Peyer's patch (tissue), 4 donors: ENCODE data around the gene PGAM2.

Experiments used
- POLR2A ChIP-seq, 2 donors: fragments of 450-650 bp; IDR thresholded peaks; one replicate each; pipeline ENCODE4 v1.5.1; 2017; ENCODE audit warnings: antibody characterized with exemption in 2 of 2, mild to moderate bottlenecking in 2 of 2, moderate library complexity in 2 of 2
- TF ChIP-seq, protein P1 (sequence below), 6 experiments: fragments of 450-650 bp in 4 of 6; fragments of 200-600 bp in 2 of 6; sonication (generic) in 1 of 6; IDR thresholded peaks; one replicate each; pipeline ENCODE4 v1.5.1; 2017 to 2019; ENCODE audit warnings: antibody characterized with exemption in 6 of 6, mild to moderate bottlenecking in 3 of 6, moderate library complexity in 1 of 6

DNA sequence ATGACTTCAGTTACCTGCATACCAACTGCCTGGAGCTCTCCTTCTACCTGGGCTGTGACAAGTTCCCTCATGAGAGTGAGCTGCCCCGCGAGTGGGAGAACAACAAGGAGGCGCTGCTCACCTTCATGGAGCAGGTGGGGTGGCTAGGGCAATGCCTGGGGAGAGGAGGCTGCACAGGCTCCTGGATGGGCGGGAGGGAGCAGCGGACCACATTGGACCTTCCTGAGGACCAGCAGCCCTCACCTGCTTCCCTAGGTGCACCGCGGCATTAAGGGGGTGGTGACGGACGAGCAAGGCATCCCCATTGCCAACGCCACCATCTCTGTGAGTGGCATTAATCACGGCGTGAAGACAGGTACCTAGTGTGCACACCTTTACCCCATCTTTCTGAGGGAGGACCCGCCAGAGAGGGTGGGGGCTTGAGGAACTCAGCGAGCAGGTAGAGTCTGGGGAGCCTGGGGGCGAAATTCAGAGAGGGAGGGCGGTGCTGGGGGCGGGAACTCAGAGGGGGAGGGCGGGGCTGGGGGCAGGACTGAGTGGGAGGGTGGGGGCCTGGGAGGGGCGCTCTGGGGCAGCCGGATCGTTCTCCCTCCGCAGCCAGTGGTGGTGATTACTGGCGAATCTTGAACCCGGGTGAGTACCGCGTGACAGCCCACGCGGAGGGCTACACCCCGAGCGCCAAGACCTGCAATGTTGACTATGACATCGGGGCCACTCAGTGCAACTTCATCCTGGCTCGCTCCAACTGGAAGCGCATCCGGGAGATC lies 47.8 kb upstream of the PGAM2 start:
- no peak for TF ChIP-seq POLR2A (IDR thresholded peaks at IDR 0.05)
- TF ChIP-seq, protein P1, sequence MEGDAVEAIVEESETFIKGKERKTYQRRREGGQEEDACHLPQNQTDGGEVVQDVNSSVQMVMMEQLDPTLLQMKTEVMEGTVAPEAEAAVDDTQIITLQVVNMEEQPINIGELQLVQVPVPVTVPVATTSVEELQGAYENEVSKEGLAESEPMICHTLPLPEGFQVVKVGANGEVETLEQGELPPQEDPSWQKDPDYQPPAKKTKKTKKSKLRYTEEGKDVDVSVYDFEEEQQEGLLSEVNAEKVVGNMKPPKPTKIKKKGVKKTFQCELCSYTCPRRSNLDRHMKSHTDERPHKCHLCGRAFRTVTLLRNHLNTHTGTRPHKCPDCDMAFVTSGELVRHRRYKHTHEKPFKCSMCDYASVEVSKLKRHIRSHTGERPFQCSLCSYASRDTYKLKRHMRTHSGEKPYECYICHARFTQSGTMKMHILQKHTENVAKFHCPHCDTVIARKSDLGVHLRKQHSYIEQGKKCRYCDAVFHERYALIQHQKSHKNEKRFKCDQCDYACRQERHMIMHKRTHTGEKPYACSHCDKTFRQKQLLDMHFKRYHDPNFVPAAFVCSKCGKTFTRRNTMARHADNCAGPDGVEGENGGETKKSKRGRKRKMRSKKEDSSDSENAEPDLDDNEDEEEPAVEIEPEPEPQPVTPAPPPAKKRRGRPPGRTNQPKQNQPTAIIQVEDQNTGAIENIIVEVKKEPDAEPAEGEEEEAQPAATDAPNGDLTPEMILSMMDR (IDR thresholded peaks at IDR 0.05): no peak
